T-helper 22 cell (primary cell): ENCODE results near the gene CDK14.

ENCODE experiments used
- DNase-seq: peaks from one replicate; pipeline ENCODE4 v3.0.0-alpha.2; 2020; ENCODE audit warnings: low read depth

CDK14 gene

DNA sequence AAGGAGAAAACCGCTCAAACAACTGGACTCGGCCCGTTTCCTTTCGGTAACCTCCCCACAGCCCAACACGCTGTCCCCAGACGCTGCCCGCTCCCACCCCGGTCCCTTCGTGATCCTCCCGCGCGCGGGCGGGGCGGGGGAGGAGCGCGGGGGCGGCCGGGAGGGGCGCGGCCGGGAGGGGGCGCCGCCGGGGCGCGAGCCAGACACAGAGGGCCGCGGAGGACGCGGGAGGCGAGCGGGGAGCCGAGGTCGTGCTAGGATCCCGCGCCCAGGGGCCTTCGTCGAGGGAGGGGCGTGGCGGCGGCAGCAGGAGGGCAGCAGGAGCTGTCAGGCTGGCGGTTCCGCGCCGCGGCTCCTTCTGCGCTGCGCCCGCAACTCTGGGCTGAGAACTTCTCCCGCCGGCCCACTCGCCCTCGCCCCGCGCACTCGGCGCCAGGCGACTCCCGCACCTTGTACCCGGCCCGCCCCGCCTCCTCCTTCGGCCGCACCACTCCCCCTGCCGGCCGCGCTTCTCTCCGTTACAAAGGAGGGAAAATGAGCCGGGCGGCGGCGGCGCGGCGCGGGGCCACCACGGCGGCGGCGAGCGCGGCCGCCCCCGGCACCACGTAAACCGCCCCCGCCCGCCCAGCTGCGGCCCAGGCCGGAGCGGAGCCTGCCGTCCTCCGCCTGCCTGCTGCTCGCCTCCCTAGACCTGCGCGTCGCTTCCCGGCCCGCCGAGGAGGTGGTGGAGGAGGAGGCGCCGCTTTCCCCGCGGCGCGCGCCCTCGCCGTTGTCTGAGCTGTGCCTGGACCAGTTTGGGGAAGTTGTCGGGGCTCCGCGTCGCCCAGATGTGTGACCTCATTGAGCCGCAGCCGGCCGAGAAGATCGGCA, at the start of gene CDK14:
TSS of gene CDK14 (plus strand) at position 521 of the 870 bp plus-strand sequence. CDS start at position 828, 307 bp downstream.
- DNase-seq, result no peak

GRCh38 chr7:90551036-90551435, 45.1 kb upstream of the CDK14 start:
- no peak for DNase-seq

DNA sequence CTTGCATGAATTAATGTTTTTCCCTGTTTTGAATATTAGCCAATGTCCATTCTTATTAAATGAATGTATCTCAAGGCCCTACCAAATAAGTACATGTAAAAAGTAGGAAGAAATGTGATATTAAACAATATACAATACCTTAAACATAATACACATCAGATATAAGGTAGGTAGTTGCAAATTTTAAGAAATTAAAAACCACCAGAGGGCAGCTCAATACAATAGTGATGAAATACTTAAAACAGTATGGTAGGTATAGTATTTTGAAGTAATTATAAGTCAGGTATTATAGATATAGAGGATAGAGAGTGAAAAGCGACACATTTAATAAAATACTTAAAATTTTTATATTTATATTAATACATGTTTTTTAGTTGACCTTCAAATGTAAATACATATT, 43.6 kb upstream of the CDK14 start:
- DNase-seq, result no peak

DNA sequence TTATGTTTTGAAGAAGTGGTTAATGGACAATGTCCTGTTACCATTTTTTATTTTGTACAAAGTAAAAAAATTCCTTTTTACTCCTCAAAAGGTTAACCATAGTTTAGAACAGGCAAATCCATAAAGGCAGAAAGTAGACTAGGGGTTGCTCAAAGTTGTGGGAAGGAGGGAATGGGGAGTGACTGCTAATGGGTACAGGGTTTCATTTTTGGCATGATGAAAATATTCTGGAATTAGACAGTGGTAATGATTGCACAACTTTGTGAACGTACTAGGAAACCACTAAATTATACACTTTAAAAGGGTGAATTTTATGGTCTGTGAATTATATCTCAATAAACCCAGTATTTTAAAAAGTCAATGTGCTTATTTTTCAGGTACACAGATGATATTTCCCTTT, 35.4 kb upstream of the CDK14 start:
- no peak for DNase-seq

DNA sequence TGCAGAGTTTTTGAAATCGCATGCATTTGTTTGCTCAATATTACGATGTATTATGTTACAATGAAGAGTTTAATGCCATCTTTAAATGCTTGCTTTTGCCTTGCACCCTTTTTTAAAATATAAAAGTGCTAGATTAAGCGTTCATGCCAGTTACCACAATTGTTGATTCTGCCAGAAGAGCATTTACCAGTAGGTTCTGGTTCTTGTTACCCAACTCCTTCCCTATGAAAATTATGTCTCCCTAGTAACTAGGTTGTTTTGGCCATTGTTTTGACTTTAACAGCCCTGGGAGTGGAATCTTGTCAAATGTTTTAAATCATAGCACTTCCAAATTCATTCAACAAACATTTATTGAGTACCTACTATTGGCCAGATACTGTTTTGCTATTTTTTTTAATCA, 32.8 kb upstream of the CDK14 start:
- DNase-seq, result no peak

DNA sequence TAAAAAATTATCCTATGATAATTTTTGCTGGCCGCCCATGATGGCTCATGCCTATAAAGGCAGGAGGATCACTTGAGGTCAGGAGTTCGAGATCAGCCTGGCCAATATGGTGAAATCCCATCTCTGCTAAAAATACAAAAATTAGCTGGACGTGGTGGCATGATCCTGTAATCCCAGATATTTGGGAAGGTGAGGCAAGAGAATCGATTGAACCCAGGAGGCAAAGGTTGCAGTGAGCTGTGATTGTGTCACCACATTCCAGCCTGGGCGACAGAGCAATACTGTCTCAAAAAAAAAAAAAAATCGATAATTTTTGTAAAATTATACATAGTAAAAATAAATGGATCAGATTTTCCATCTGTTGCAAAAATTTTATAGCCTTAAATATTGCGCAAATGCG, 31.7 kb upstream of the CDK14 start:
- no peak for DNase-seq

GRCh38 chr7:90568213-90568612, 27.9 kb upstream of the CDK14 start:
- DNase-seq, result no peak

DNA sequence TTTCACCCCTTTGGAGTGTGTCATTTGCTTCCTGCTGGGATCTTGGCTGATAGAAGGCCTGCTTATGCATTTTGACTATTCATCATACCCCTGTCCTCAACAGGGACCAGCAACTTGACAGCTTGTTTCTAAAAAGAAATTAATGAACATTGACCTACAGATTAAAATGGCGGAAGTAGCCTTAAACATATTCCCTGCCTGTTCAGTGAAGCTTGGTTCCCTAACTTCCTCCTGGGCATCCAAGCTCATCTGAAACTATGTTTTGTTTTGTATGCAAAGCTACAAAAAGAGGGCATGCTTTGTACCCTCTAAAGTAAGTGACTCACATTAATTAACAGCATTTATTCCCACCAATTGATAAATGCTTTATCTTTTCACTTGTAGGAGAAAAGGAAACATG, 26.8 kb upstream of the CDK14 start:
- no peak for DNase-seq

GRCh38 chr7:90570373-90570959, 25.7 kb upstream of the CDK14 start:
- DNase-seq, result no peak

- DNase-seq, result no peak
Measured at GRCh38 chr7:90574146-90574819, 21.8 kb upstream of the CDK14 start.

GRCh38 chr7:90574820-90575187, 21.3 kb upstream of the CDK14 start:
- no peak for DNase-seq

DNA sequence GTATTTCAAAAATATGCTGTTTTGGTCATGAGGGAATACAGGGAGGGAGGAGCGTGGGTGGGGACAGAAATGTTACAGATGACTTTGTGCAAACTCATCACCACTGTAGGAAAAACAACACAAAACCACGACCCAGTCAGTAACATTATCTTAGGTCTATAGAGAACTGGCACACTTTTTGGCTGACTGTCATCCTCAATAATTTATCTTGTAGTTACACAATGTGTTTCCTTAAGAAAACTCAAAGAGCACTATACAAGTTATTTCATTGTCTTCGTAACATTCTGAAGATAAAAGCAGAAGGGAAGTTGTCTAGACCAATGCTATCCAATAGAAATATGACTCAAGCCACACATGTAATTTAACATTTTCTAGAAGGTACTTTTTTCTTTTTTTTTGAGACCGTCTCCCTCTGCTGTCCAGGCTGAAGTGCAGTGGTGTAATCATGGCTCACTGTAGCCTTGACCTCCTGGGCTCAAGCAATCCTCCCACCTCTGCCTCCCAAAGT, 16.9 kb upstream of the CDK14 start:
- DNase-seq, result no peak

DNA sequence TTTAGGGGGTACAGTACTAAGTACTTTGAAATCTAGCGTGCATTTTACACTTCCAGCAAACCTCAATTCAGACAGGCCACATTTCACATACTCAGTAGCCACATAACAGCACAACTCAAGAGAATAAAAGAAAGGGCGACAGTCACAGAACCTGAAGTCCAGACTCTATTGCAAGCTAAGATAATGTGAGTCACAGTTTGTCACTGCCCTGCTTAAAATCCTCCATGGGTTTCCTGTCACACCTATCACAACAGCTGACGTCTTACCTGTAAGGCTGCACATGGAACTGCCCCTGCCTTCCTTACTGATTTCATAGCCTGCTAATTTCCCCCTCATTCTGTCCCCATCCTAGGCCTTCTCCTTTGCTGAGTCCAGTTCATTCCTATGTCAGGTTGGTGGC, 16.1 kb upstream of the CDK14 start:
- DNase-seq, result no peak

- DNase-seq, result no peak
Measured at GRCh38 chr7:90582164-90582563, 14.0 kb upstream of the CDK14 start.

DNA sequence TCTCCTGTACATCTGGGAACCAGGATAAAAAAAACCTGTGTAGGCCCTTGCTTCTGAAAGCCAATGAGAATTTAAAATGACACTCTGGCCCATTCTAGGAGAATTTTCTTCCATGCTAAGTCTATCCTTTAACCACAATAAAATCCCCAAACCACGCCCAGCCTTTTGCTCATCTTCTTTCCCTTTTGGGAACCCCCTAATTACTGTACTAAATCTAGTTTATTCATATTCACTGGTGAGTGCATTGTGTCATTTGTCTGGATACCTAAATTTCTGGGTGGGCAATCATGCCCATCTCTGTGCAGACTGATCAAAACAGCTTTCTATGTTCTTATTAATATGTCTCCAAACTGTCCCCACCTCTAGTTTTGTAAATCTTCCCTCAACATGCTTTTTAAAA, 11.7 kb upstream of the CDK14 start:
- no peak for DNase-seq

DNA sequence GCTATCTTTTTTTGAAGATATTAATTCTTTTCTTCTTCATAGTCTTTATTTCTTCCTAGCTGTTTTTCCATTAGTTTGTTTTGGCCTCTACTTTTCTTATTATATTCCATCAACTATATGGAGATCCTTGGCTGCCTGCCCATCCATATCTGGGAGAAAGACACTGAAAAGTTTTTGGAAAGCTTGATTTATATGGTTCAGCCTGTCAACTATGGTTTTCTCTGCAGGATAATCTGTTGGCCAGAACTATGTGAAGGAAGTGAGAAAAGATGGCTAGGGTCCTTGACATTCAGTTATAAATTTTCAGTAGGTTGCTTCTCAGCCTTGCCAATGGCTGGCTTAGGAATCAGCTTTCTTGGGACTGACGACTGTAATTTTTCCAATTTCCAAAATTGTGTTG, 10.0 kb upstream of the CDK14 start:
- no peak for DNase-seq

GRCh38 chr7:90587766-90588165, 8.4 kb upstream of the CDK14 start:
- DNase-seq, result no peak

GRCh38 chr7:90592033-90592432, 4.1 kb upstream of the CDK14 start:
- DNase-seq, result no peak

DNA sequence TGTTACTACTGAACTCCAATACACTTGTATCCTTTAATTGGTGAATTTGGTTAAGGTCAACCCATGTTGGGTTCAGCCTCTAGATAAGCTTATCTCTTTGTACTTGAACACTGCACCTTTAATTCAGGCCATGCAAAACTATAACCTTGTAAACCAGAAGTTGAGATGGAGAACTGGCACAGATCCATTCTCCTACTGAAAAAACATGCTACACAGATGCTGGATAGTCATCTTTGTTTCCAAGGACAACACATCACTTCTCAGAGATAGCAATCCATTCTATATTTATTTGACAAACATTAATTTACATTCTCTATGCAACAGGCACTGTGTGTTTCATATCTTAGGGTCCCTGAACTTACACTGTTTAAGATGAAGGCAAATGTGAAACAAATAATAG, 2.9 kb upstream of the CDK14 start:
- no peak for DNase-seq

DNA sequence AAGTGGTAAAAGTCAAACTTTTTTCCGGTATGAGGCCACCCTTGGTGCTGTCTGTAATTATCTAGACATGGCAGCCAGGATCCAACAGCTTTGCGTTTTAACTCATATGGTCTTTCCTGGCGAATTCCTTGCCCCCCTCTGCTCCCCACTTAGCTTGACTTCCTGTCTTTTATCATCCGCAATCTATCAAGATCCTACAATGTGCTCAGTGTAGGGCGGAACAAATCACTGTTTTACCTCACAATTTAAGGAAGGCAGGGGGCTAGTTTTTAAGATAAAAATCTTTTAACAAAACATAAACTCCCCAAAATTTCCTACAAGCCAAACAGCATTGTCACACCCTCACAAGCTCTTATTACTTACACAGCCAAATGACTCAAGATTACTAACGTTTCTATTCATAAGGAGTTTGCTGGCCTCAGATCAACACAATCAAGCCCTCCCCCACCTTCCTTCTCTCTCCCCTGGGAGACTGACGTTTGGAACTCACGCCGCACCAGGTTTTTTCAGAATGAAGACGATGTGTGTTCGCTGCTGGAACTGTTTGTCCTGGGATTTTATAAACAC, 1.3 kb upstream of the CDK14 start:
- no peak for DNase-seq

GRCh38 chr7:90595342-90595800, 750 bp upstream of the CDK14 start:
- DNase-seq, result no peak

DNA sequence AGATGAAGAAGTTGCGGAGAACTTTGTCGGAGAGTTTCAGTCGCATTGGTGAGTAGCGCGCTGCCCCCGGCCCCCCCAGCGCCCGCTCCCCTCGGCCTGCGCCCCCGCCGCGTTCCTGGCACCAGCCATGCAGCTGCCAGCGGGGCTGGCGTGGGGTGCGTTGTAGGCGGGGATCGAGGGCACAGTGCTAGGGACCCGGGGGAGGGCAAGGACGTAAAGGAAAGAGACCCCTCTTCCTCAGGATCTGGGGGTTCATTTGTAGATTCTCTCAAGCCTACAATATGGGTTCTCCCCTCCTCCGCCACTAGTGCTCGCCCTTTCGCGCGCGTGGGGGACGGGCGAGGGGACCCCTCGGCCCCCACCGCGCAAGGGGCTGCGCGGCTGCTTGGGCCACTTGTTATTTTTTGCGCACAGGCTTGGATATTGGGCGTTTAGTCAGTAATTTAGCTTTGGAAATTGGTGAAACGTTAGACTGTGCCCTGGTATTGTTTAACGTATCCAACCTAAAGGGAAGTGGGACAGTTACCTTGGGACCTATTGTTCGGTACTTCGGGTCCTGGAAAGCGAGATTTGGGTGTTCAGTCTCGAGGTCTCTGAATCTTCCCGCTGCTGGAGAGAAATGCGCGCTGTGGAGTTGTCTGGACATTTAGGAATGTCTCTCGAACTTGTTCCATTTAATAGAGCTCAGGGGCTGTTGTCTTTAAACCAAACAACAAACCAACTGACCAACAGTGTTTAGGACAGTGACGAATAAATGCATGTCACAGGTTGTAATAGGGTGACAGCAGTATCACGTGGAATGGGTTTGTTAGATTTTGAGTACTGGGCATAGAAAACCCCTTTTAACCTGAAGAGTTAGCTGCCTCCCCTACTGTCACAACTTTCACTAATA, 796 bp downstream of the CDK14 start:
- no peak for DNase-seq
